Naive thymus-derived CD4-positive, alpha-beta T cell (primary cell): ENCODE measurements around the gene CTXND1. TPM values are rescaled to one million over a fixed set of nuclear protein-coding genes. Genes with fewer than 3 reads are reported as not detected.

ENCODE experiments used
- ATAC-seq: fragments of 150-1000 bp; cut with Tn5 transposase; 2 replicates; pipeline ENCODE4 v1.10.0; 2021; ENCODE audit warnings: mild to moderate bottlenecking, moderate library complexity
- CTCF ChIA-PET: fragments of 350-600 bp; sonication (Branson Sonifier 250); formaldehyde crosslinking; loops from one replicate; lab custom pipeline; 2021; ENCODE audit warnings: antibody characterized with exemption; lab: Charles Lee
- POLR2A ChIA-PET: fragments of 350-600 bp; sonication (Branson Sonifier 250); formaldehyde crosslinking; loops from one replicate; lab custom pipeline; 2021; ENCODE audit warnings: antibody characterized with exemption, inconsistent platforms; lab: Charles Lee
- DNase-seq, 9 donors: peaks; one replicate each; pipeline versions ENCODE4 v3.0.0 to v3.0.0-alpha.2; 2020 to 2022; ENCODE audit warnings: mixed read lengths in 1 of 9
- H3K27ac ChIP-seq: one replicate; pipeline ENCODE4 v1.7.0; 2013; ENCODE audit warnings: mild to moderate bottlenecking, low read depth, low read length, moderate library complexity
- H3K27me3 ChIP-seq, 2 donors: one replicate each; pipeline ENCODE4 v1.7.0; 2013; ENCODE audit warnings: low read length in 2 of 2, mild to moderate bottlenecking in 2 of 2, moderate library complexity in 2 of 2; ENCODE audit not compliant: control insufficient read depth in 2 of 2, insufficient read depth in 2 of 2
- H3K36me3 ChIP-seq, 3 experiments: 1 replicate in 2 of 3; 2 replicates in 1 of 3; pipeline ENCODE4 v1.7.0; 2013; ENCODE audit warnings: low read length in 3 of 3, mild to moderate bottlenecking in 3 of 3, moderate library complexity in 1 of 3; ENCODE audit not compliant: insufficient read depth in 3 of 3, control insufficient read depth in 2 of 3
- H3K4me1 ChIP-seq, 2 donors: one replicate each; pipeline ENCODE4 v1.7.0; 2013; ENCODE audit warnings: low read length in 2 of 2, mild to moderate bottlenecking in 2 of 2, moderate library complexity in 1 of 2; ENCODE audit not compliant: control insufficient read depth in 2 of 2, insufficient read depth in 2 of 2
- H3K4me3 ChIP-seq: 2 replicates; pipeline ENCODE4 v1.7.0; 2013; ENCODE audit warnings: mild to moderate bottlenecking, low read length
- H3K9me3 ChIP-seq, 3 experiments: 1 replicate in 2 of 3; 2 replicates in 1 of 3; pipeline ENCODE4 v1.7.0; 2013; ENCODE audit warnings: low read length in 3 of 3; ENCODE audit not compliant: control insufficient read depth in 2 of 3
- H3K27ac Mint-ChIP-seq, 9 donors: one replicate each; pipeline ENCODE4 v1.8.0; 2020 to 2022; ENCODE audit warnings: mixed read lengths in 9 of 9, mild to moderate bottlenecking in 8 of 9, moderate library complexity in 5 of 9, inconsistent platforms in 2 of 9
- H3K27me3 Mint-ChIP-seq, 5 donors: one replicate each; pipeline ENCODE4 v1.8.0; 2021 to 2022; ENCODE audit warnings: mixed read lengths in 5 of 5, mild to moderate bottlenecking in 1 of 5
- H3K36me3 Mint-ChIP-seq, 5 donors: one replicate each; pipeline ENCODE4 v1.8.0; 2020 to 2022; ENCODE audit warnings: mixed read lengths in 5 of 5, mild to moderate bottlenecking in 3 of 5, inconsistent platforms in 1 of 5
- H3K4me1 Mint-ChIP-seq, 7 donors: one replicate each; pipeline ENCODE4 v1.8.0; 2020 to 2022; ENCODE audit warnings: mixed read lengths in 7 of 7, mild to moderate bottlenecking in 3 of 7, inconsistent platforms in 1 of 7
- H3K4me3 Mint-ChIP-seq, 10 donors: one replicate each; pipeline ENCODE4 v1.8.0; 2020 to 2022; ENCODE audit warnings: mild to moderate bottlenecking in 10 of 10, mixed read lengths in 10 of 10, moderate library complexity in 6 of 10, inconsistent platforms in 2 of 10
- H3K9me3 Mint-ChIP-seq, 11 donors: one replicate each; pipeline ENCODE4 v1.8.0; 2020 to 2022; ENCODE audit warnings: mixed read lengths in 11 of 11, mild to moderate bottlenecking in 4 of 11, inconsistent platforms in 1 of 11, moderate library complexity in 1 of 11
- intact Hi-C, 2 donors: fragments of 100-400 bp; cut with micrococcal nuclease; formaldehyde crosslinking; loops; one replicate each; pipeline ENCODE4 v1.15.1; 2023
- polyA plus RNA-seq, 2 donors: library from polyadenylated mRNA; unstranded; fragments of 300-500 nt; fragmentation: Illumina TruSeq; gene quantifications; one replicate each; pipeline ENCODE4 v1.2.3, GENCODE V29; 2021
- total RNA-seq, 6 experiments: library from RNA in 5 of 6; stranded (reverse) in 5 of 6; gene quantifications; 1 replicate in 5 of 6; 2 replicates in 1 of 6; pipeline ENCODE4 v1.2.3 and lab custom pipeline; 2021 to 2026

CTXND1 gene
- total and polyA plus RNA-seq, 7 experiments from 2014 or later: not detected

- Mint-ChIP-seq H3K4me3 (no peak overlapping the region), H3K9me3 (no peaks in the 10 kb centered on the region), H3K27ac (no peak overlapping the region), H3K36me3 (peaks cover 0 to 30% (median 18%) of the 10 kb centered on the region in 5 donors), H3K4me1 (peaks cover 0 to 2% (median 0%) of the 10 kb centered on the region in 7 donors), H3K27me3 (no peaks in the 10 kb centered on the region)
- no peak overlapping the region for H3K27ac ChIP-seq
- CTCF ChIA-PET: interaction anchor here (0.7 to 3.2 kb wide), 4 partner anchors 181 to 793 kb away, joined by 3 to 34 read pairs (median 7); no protein-coding TSS in a partner anchor
- intact Hi-C loops: loop anchor here (5.0 kb wide), 2 partner anchors 252 to 322 kb away; no protein-coding TSS in a partner anchor
- H3K4me3 ChIP-seq: no peak overlapping the region
- H3K27me3 ChIP-seq: no peaks in the 10 kb centered on the region
- no peaks in the 10 kb centered on the region for H3K36me3 ChIP-seq
- no peaks in the 10 kb centered on the region for H3K9me3 ChIP-seq
- ATAC-seq (no peak), DNase-seq (no peak)
- no peaks in the 10 kb centered on the region for H3K4me1 ChIP-seq
- POLR2A ChIA-PET: no interaction called here
Observed at GRCh38 chr15:80174017-80174746, 77.8 kb downstream of the CTXND1 start.

GRCh38 chr15:80173022-80173759 lies 78.8 kb downstream of the CTXND1 start:
- intact Hi-C loops: loop anchor here (1.0 to 5.0 kb wide), 8 partner anchors 113 to 792 kb away; no protein-coding TSS in a partner anchor
- ChIA-PET POLR2A (no interaction called here), CTCF (interaction anchor here (1.1 to 3.2 kb wide), 4 partner anchors 101 to 792 kb away, joined by 4 to 34 read pairs (median 7); no protein-coding TSS in a partner anchor)
- H3K9me3 Mint-ChIP-seq: no peaks in the 10 kb centered on the region
- ATAC-seq (peak; percentile 84), DNase-seq (peak; percentile 44 to 71 (median 64))
- Histone ChIP-seq H3K27me3 (no peaks in the 10 kb centered on the region), H3K9me3 (no peaks in the 10 kb centered on the region), H3K4me3 (no peak overlapping the region), H3K27ac (no peak overlapping the region), H3K36me3 (no peaks in the 10 kb centered on the region), H3K4me1 (no peaks in the 10 kb centered on the region)
- peak overlapping the region in 1 of 10 donors; percentile 5 for H3K4me3 Mint-ChIP-seq
- H3K27ac Mint-ChIP-seq: peak overlapping the region in 2 of 9 donors; percentile 5 to 55
- H3K4me1 Mint-ChIP-seq: peaks cover 0 to 2% (median 0%) of the 10 kb centered on the region in 7 donors
- peaks cover 0 to 31% (median 13%) of the 10 kb centered on the region in 5 donors for H3K36me3 Mint-ChIP-seq
- H3K27me3 Mint-ChIP-seq: no peaks in the 10 kb centered on the region

- peaks cover 0 to 2% (median 0%) of the 10 kb centered on the region in 7 donors for H3K4me1 Mint-ChIP-seq
- no peaks in the 10 kb centered on the region for H3K27me3 Mint-ChIP-seq
- Histone ChIP-seq H3K36me3 (no peaks in the 10 kb centered on the region), H3K4me3 (no peak overlapping the region), H3K27ac (no peak overlapping the region), H3K4me1 (no peaks in the 10 kb centered on the region), H3K27me3 (no peaks in the 10 kb centered on the region), H3K9me3 (no peaks in the 10 kb centered on the region)
- intact Hi-C loops: loop anchor here (2.0 to 5.0 kb wide), 5 partner anchors 180 to 792 kb away; no protein-coding TSS in a partner anchor
- ATAC-seq (no peak), DNase-seq (no peak)
- H3K27ac Mint-ChIP-seq: no peak overlapping the region
- H3K36me3 Mint-ChIP-seq: peaks cover 0 to 28% (median 13%) of the 10 kb centered on the region in 5 donors
- H3K9me3 Mint-ChIP-seq: no peaks in the 10 kb centered on the region
- ChIA-PET POLR2A (no interaction called here), CTCF (interaction anchor here (0.7 to 3.2 kb wide), 4 partner anchors 100 to 831 kb away, joined by 3 to 34 read pairs (median 6); no protein-coding TSS in a partner anchor)
- no peak overlapping the region for H3K4me3 Mint-ChIP-seq
Observed at GRCh38 chr15:80172401-80172800, 79.6 kb downstream of the CTXND1 start.

- ATAC-seq (no peak), DNase-seq (no peak)
- CTCF ChIA-PET: interaction anchor here (0.7 to 3.2 kb wide), 3 partner anchors 318 to 831 kb away, joined by 3 to 34 read pairs (median 9); no protein-coding TSS in a partner anchor
- H3K27ac Mint-ChIP-seq: no peak overlapping the region
- no peaks in the 10 kb centered on the region for H3K9me3 ChIP-seq
- intact Hi-C loops: loop anchor here (2.0 to 5.0 kb wide), 5 partner anchors 179 to 791 kb away; no protein-coding TSS in a partner anchor
- peaks cover 0 to 2% (median 0%) of the 10 kb centered on the region in 7 donors for H3K4me1 Mint-ChIP-seq
- H3K9me3 Mint-ChIP-seq: no peaks in the 10 kb centered on the region
- no peaks in the 10 kb centered on the region for H3K4me1 ChIP-seq
- H3K36me3 ChIP-seq: no peaks in the 10 kb centered on the region
- no peak overlapping the region for H3K27ac ChIP-seq
- no peaks in the 10 kb centered on the region for H3K27me3 ChIP-seq
- POLR2A ChIA-PET: no interaction called here
- H3K4me3 ChIP-seq: no peak overlapping the region
- no peaks in the 10 kb centered on the region for H3K27me3 Mint-ChIP-seq
- H3K36me3 Mint-ChIP-seq: peaks cover 0 to 22% (median 8%) of the 10 kb centered on the region in 5 donors
- H3K4me3 Mint-ChIP-seq: no peak overlapping the region
Observed at GRCh38 chr15:80171787-80172186, 80.2 kb downstream of the CTXND1 start.

- ChIA-PET CTCF (no interaction called here), POLR2A (no interaction called here)
- Mint-ChIP-seq H3K4me1 (peaks cover 0 to 2% (median 0%) of the 10 kb centered on the region in 7 donors), H3K4me3 (no peak overlapping the region), H3K9me3 (no peaks in the 10 kb centered on the region), H3K36me3 (peaks cover 0 to 15% (median 6%) of the 10 kb centered on the region in 5 donors), H3K27ac (no peak overlapping the region), H3K27me3 (no peaks in the 10 kb centered on the region)
- Histone ChIP-seq H3K36me3 (no peaks in the 10 kb centered on the region), H3K4me1 (no peaks in the 10 kb centered on the region), H3K27ac (no peak overlapping the region), H3K9me3 (no peaks in the 10 kb centered on the region), H3K4me3 (no peak overlapping the region), H3K27me3 (no peaks in the 10 kb centered on the region)
- DNase-seq (no peak), ATAC-seq (no peak)
- intact Hi-C loops: loop anchor here (5.0 kb wide), 2 partner anchors 248 to 318 kb away; no protein-coding TSS in a partner anchor
Observed at GRCh38 chr15:80170596-80170995, 81.4 kb downstream of the CTXND1 start.

GRCh38 chr15:80169768-80170357 lies 82.2 kb downstream of the CTXND1 start:
- Histone ChIP-seq H3K4me3 (no peak overlapping the region), H3K4me1 (no peaks in the 10 kb centered on the region), H3K9me3 (no peaks in the 10 kb centered on the region), H3K27me3 (no peaks in the 10 kb centered on the region), H3K27ac (no peak overlapping the region), H3K36me3 (no peaks in the 10 kb centered on the region)
- POLR2A ChIA-PET: no interaction called here
- Mint-ChIP-seq H3K27ac (no peak overlapping the region), H3K4me1 (peaks cover 0 to 2% (median 0%) of the 10 kb centered on the region in 7 donors), H3K4me3 (no peak overlapping the region), H3K27me3 (no peaks in the 10 kb centered on the region), H3K36me3 (peaks cover 0 to 13% (median 6%) of the 10 kb centered on the region in 5 donors), H3K9me3 (no peaks in the 10 kb centered on the region)
- CTCF ChIA-PET: no interaction called here
- DNase-seq: no peak
- intact Hi-C loops: loop anchor here (5.0 kb wide), 2 partner anchors 248 to 318 kb away; no protein-coding TSS in a partner anchor
- no peak for ATAC-seq
